ENCODE results near the gene BHLHA15.

GRCh38 chr7:98224701-98225181 is 13.5 kb downstream of the BHLHA15 start:
- TF ChIP-seq CTCF (IDR thresholded peaks at IDR 0.05) (no peak), POLR2A (IDR thresholded peaks at IDR 0.05) (no peak)
